ENCODE data around the gene RACK1. TPM values are rescaled to one million over a fixed set of nuclear protein-coding genes. Genes with fewer than 3 reads are reported as not detected.

The RACK1 gene
- total RNA-seq, 4 donors from 2014 or later = 1,300 to 1,812 (median 1,580) TPM

GRCh38 chr5:181265092-181265671, 21.5 kb upstream of the RACK1 start:
- Histone ChIP-seq H3K27me3 (no peaks in the 10 kb centered on the region), H3K4me3 (no peak overlapping the region), H3K4me1 (peaks cover 0 to 11% (median 3%) of the 10 kb centered on the region in 3 donors), H3K36me3 (peaks cover 0 to 19% of the 10 kb centered on the region in 2 donors), H3K27ac (no peak overlapping the region), H3K9me3 (no peaks in the 10 kb centered on the region)
- WGBS, 2 donors (ENCODE audit: low coverage in 1 of 2) = 82 to 93% methylated on average over 6 to 7 of the region's 18 CpGs
- TF ChIP-seq POLR2AphosphoS5 (IDR thresholded peaks at IDR 0.05) = no peak
- TF ChIP-seq CTCF (IDR thresholded peaks at IDR 0.05) = no peak
- TF ChIP-seq POLR2A (IDR thresholded peaks at IDR 0.05) = no peak
- no peak for TF ChIP-seq EP300 (IDR thresholded peaks at IDR 0.05)
- no peak for ATAC-seq

- TF ChIP-seq EP300 (IDR thresholded peaks at IDR 0.05) (no peak), CTCF (IDR thresholded peaks at IDR 0.05) (no peak), POLR2A (IDR thresholded peaks at IDR 0.05) (no peak), POLR2AphosphoS5 (IDR thresholded peaks at IDR 0.05) (no peak)
- Histone ChIP-seq H3K27ac (no peak overlapping the region), H3K4me3 (no peak overlapping the region), H3K9me3 (no peaks in the 10 kb centered on the region), H3K27me3 (no peaks in the 10 kb centered on the region), H3K4me1 (peaks cover 0 to 26% (median 18%) of the 10 kb centered on the region in 3 donors), H3K36me3 (peaks cover 0 to 19% of the 10 kb centered on the region in 2 donors)
- WGBS, 2 donors (ENCODE audit: low coverage in 1 of 2) = 62 to 81% methylated on average over 5 of the region's 5 CpGs
- ATAC-seq = no peak
Measured at GRCh38 chr5:181263633-181264032, 19.9 kb upstream of the RACK1 start.

GRCh38 chr5:181261320-181262049, 17.8 kb upstream of the RACK1 start:
- H3K9me3 ChIP-seq = no peaks in the 10 kb centered on the region
- peak overlapping the region; percentile 98 to 100 (median 100) for H3K27ac ChIP-seq
- peaks cover 0 to 19% of the 10 kb centered on the region in 2 donors for H3K36me3 ChIP-seq
- TF ChIP-seq EP300 (IDR thresholded peaks at IDR 0.05) = no peak
- TF ChIP-seq POLR2AphosphoS5 (IDR thresholded peaks at IDR 0.05) = peak; percentile 67
- TF ChIP-seq CTCF (IDR thresholded peaks at IDR 0.05) = peak in 2 of 4 experiments; percentile 12 to 18
- peak; percentile 48 to 70 for TF ChIP-seq POLR2A (IDR thresholded peaks at IDR 0.05)
- H3K4me3 ChIP-seq = peak overlapping the region; percentile 75 to 94
- peaks cover 0 to 48% (median 33%) of the 10 kb centered on the region in 3 donors for H3K4me1 ChIP-seq
- WGBS, 2 donors (ENCODE audit: low coverage in 1 of 2) = 0% methylated on average over 1 of the region's 59 CpGs; no CpG with 5 or more reads in 1 of the 2 donors
- peak; percentile 74 for ATAC-seq
- no peaks in the 10 kb centered on the region for H3K27me3 ChIP-seq

- ATAC-seq = peak; percentile 95
- H3K4me3 ChIP-seq = peak within 1 kb of the TSS; percentile 75 to 94
- 0% methylated on average over 2 to 6 of the region's 43 CpGs for WGBS, 2 donors (ENCODE audit: low coverage in 1 of 2)
- H3K4me1 ChIP-seq = peaks cover 0 to 55% (median 37%) of the 10 kb centered on the region in 3 donors
- peaks cover 0 to 19% of the 10 kb centered on the region in 2 donors for H3K36me3 ChIP-seq
- H3K27ac ChIP-seq = peak within 1 kb of the TSS; percentile 98 to 100 (median 100)
- H3K9me3 ChIP-seq = no peaks in the 10 kb centered on the region
- TF ChIP-seq CTCF (IDR thresholded peaks at IDR 0.05) = peak in 1 of 4 experiments; percentile 6
- TF ChIP-seq POLR2AphosphoS5 (IDR thresholded peaks at IDR 0.05) = peak; percentile 89
- TF ChIP-seq POLR2A (IDR thresholded peaks at IDR 0.05) = peak; percentile 84
- TF ChIP-seq EP300 (IDR thresholded peaks at IDR 0.05) = no peak
- no peaks in the 10 kb centered on the region for H3K27me3 ChIP-seq
Measured at GRCh38 chr5:181260720-181261319, 17.1 kb upstream of the RACK1 start, which contains the start of gene TRIM52. Gene TRIM52, minus strand, starts transcription at chr5:181261143. Its CDS starts 330 bp downstream, at chr5:181260813.
